Stimulated activated CD8-positive, alpha-beta memory T cell treated with anti-CD3 and anti-CD28 coated beads, Interleukin-2, amount 100 ng/mL, for 48 hours (primary cell): ENCODE results near the gene CELSR1.
"Not testable (repeated sequence)": the region's sequence is repeated elsewhere in the genome, so short reads cannot be mapped to it uniquely, and the experiment has no call there.

Experiments
- DNase-seq, 2 donors: peaks; one replicate each; pipeline ENCODE4 v3.0.0-alpha.2; 2020; ENCODE audit warnings: low read depth in 2 of 2

Gene CELSR1

GRCh38 chr22:46533070-46533833 is 4.2 kb downstream of the CELSR1 start:
- no peak for DNase-seq

- DNase-seq, result no peak
Measured at GRCh38 chr22:46532416-46532815, 5.0 kb downstream of the CELSR1 start.

DNA sequence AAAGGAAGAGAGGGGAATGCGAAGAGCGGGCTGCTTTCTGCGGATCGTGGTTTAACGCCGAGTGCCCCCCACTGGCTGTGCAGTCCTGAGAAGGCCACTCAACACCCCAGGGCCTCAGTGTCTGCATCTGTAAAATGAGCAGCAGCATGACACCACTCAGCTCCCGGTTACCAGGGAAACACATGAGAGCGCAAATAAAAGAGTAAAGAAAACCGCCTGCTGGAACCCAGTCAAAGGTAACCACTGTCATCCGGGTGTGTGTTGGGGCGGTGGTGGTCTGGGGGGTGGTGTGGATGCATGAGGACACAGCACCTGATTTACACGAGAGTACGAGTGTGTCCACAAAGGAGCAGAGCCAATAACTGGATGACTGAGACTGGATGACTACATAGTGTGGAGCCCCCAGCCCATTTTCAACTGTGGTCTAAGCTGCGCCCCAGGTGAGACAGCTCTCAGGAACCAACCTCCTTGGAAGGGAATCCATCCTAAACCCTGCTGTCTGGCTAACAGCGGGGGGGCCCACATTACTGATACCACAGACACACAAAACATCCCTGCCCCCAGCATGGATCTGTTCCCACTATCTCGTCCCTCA is 5.7 kb downstream of the CELSR1 start:
- DNase-seq, result no peak

DNA sequence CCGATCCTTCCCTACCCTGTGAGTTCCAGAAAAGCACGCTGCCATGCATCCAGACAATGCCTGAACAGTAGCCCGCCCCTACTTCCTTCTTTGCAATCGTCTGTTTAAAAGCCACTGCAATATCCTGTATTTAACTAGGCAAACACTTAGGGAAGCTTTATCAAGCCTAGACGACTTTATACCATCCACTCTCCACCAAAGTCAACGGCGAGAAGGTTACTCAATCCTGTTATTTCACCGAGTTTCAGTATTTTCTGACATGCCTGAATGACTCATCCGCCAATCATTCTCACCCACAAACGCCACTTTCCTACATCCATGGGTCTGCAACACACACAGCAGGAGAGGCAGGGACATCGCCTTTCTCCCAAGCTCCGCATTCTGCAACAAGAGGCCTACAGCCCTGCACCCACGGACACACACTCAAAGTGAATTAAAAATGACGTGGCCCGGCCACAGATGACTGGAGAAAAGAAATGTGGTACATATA is 9.3 kb downstream of the CELSR1 start:
- no peak for DNase-seq

DNA sequence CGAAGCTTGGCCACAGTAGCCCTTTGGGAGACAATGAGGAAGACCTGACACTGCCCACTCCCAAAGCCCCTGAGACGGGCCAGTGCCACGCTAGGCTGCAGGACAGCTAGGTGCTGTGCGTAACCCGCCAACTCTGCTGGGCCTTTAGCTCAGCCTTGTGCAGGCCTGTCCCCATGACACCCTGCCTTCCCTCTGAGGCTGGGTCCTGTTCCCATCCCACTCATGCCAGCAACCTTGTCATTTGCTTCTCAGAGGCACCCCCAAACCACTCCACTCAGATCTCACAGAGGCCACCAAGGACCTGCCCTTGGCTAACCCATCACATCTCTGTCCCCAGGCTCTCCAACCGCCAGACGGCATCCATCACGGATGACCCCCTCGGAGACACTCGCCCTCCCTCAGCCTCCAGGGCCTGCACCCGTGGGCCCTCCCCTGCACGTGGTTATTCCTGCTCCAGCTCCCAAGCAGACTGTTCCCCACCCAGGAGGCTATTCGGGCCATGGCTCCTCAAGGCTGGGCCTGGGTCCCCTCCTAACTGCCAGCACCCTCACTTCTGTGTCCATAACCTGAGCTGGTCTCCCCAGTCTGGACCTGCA is 11.1 kb downstream of the CELSR1 start:
- no peak for DNase-seq

- DNase-seq, result no peak
Measured at GRCh38 chr22:46525389-46526243, 11.8 kb downstream of the CELSR1 start.

GRCh38 chr22:46524203-46524740 is 13.1 kb downstream of the CELSR1 start:
- no peak for DNase-seq

- no peak for DNase-seq
Measured at GRCh38 chr22:46522797-46523196, 14.6 kb downstream of the CELSR1 start.

- no peak for DNase-seq
Measured at GRCh38 chr22:46521994-46522393, 15.4 kb downstream of the CELSR1 start.

DNA sequence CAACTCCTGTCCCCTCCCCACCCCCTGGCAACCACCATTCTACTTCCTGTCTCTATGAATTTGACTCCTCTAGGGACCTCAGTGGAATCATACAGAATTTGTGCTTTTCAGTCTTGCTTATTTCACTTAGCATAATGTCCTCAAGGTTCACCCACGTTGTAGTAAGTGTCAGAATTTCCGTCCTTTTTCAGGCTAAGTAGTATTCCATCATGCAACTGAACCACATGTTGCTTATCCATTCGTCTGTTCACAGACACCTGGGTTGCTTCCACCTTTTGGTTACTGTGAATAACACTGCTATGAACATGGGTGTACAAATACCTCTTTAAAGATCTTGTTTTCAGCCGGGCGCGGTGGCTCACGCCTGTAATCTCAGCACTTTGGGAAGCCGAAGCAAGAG is 16.5 kb downstream of the CELSR1 start:
- no peak for DNase-seq

DNA sequence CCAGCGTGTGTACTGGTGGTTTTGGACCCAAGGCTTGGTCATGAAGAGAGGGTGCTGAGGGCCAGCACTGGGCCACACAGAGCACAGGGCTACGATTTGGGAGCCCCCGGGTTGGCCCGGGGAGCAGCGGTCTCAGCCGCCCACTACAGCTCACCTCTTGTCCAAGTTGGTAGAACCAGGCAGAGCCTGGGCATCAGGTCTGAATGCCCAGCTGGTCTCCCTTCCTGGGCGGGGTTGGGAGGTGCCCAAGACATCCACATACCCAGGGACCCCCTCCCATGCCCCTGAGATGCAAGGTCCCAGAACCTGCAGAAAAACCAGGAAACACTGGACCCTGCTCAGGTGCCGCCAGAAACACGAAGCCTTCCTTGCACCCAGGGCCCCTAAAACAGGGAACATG is 18.0 kb downstream of the CELSR1 start:
- DNase-seq, result no peak

DNA sequence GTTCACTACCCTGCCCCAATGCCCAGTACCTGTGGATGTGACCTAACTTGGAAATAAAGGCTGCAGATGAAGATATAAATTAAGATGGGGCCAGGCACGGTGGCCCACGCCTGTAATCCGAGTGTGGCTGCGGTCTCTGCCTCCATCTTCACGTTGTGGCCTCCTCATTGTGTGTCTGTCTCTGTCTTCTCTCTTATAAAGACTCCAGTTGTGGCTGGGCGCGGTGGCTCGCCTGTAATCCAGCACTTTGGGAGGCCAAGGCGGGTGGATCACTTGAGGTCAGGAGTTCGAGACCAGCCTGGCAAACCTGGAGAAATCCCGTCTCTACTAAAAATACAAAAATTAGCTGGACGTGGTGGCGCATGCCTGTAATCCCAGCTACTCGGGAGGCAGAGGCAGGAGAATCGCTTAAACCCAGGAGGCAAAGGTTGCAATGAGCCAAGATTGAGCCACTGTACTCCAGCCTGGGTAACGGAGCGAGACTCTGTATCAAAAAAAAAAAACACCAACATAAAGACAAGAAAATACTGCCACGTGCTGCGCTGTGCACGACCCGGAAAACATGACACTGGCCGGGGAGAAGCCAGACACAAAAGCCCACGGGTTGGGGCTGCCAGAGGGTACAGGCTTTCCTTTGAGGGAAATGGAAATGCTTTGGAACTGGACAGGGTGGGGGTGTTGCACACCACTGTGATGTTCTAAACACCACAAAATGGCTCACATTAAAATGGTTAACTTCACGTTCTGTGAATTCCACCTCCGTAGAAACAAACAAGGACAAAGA is 18.7 kb downstream of the CELSR1 start:
- no peak for DNase-seq

DNA sequence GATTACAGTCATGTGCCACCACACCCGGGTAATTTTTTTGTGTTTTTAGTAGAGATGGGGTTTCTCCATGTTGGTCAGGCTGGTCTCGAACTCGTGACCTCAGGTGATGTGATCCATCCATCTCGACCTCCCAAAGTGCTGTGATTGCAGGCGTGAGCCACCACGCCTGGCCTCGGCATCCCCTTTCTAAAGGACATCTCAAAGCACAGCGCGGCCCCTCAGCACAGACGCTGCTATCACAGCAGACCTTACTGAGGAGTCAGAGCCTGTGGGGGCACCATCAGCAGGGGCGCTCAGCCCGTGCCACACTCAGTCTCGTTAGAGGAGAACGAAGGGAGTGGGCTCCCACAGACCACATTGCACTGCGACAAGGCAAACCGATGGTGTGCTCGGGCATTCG is 19.4 kb downstream of the CELSR1 start:
- DNase-seq, result no peak

DNA sequence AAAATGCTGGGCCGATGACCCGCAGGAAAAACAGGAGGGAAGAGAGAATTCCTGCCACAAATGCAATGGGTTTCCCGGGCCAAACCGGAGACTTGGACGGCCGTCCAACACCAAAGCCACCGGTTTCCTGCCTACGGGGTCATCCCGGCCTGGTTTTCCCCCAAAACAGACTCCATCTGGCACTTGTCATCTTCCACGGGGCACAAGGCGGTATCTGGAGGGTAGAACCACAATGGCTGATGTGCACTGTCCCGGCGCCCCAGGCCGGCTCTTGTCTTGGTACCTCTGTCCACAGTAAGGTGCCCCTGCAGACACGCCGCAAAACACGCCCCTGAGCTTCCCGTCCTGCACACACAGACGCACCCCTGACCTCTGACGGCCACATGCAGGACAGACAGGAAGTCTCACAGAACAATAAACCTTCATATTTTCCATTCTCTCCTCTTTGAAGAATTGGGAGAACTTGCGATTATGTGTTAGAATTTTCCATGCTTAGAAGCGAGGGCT is 20.1 kb downstream of the CELSR1 start:
- no peak for DNase-seq

- DNase-seq, result no peak
Measured at GRCh38 chr22:46516638-46517037, 20.8 kb downstream of the CELSR1 start.

DNA sequence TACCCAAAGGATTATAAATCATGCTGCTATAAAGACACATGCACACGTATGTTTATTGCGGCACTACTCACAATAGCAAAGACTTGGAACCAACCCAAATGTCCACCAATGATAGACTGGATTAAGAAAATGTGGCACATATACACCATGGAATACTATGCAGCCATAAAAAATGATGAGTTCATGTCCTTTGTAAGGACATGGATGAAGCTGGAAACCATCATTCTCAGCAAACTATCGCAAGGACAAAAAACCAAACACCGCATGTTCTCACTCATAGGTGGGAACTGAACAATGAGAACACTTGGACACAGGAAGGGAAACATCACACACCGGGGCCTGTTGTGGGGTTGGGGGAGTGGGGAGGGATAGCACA is 21.3 kb downstream of the CELSR1 start:
- not testable (repeated sequence) for DNase-seq

- DNase-seq, result no peak
Measured at GRCh38 chr22:46515208-46516111, 22.0 kb downstream of the CELSR1 start.

DNA sequence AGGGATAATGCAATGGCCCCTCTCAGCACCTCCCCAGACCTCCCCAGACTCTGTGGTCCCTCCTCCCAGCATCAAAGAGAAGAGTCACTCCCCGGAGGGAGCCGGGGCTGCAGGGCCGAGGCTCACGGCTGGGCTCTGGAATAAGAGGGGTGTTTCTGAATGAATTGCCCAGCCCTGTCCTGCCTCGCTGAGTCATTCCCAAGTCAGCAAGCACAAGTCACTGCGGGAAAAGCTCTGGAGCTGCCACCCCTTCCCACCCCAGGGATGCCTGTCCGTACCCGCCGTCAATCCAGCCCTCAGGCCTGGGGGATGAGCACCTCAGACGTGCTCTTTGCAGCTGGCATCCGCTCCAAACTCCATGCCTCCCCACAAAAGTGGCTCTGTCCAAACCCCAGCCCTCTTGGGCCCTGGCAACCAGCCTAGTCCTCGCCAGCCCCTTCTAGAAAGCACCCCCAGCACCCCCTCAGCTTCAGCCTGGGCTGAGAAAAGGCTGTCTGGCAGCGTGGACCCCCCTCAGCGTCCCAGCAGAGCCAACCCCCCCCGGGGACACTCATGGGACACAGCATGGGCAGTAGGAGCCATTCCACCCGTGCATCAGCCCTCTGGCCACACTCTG is 22.7 kb downstream of the CELSR1 start:
- no peak for DNase-seq

DNA sequence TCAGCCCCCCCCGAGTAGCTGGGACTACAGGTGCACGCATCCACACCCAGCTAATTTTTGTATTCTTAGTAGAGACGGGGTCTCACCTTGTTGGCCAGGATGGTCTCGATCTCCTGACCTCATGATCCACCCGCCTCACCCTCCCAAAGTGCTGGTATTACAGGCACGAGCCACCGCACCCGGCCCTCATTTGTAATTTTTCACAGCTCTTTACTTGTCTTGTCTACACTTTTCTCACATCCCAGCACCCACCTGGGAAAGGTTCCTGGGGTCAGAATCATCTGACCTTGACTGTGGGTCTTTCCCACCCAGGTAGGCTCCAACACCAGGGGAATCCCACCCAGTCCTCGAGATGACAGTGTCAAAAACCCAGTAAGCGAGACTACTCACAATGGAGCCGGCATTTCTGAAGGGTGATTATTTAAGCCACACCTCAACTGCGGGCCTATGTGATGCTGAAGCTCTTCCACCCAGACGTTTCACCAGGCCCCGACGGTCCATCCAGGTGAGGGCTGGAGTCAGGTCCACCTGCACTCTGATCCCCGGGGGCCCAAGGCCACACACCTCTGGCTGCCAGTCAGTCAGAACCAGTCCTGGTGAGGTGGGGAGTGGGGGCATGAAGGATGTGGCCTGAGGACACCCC is 23.4 kb downstream of the CELSR1 start:
- no peak for DNase-seq
